Measurements from ENCODE around the gene IGSF11.

DNA sequence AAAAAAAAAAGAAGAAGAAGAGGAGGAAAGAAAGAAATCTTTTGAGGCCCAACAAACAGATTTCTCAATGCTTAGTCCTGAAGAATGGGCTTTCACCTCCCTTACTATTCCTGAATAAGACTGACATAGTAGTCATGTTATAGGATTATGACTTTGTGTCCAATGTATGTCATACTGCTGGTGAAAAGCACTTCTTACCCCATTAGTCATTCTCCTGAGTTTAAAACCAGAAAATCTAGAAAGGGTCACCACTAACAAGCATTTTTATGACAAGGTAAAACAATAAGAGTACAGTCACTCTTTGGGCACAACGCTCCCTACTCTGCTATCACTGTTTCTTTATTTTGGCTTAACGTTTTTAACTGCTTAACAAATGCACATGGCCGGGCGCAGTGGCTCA lies 88.2 kb downstream of the IGSF11 start:
- TF ChIP-seq JUN (IDR thresholded peaks at IDR 0.05; ENCODE audit: borderline replicate concordance, low read depth, low read length) (no peak), JUN (CRISPR knock-in tag; IDR thresholded peaks at IDR 0.05; ENCODE audit: borderline replicate concordance) (no peak), NR1H2 (CRISPR knock-in tag; IDR thresholded peaks at IDR 0.05) (no peak), RAD21 (CRISPR knock-in tag; conservative IDR thresholded peaks at IDR 0.05 in 1 of 2, IDR thresholded peaks at IDR 0.05 in 1 of 2) (no peak), BRF1 (IDR thresholded peaks at IDR 0.05; ENCODE audit: borderline replicate concordance, extremely low read depth, insufficient read length) (no peak)
- TF ChIP-seq, protein P1, sequence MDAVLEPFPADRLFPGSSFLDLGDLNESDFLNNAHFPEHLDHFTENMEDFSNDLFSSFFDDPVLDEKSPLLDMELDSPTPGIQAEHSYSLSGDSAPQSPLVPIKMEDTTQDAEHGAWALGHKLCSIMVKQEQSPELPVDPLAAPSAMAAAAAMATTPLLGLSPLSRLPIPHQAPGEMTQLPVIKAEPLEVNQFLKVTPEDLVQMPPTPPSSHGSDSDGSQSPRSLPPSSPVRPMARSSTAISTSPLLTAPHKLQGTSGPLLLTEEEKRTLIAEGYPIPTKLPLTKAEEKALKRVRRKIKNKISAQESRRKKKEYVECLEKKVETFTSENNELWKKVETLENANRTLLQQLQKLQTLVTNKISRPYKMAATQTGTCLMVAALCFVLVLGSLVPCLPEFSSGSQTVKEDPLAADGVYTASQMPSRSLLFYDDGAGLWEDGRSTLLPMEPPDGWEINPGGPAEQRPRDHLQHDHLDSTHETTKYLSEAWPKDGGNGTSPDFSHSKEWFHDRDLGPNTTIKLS (IDR thresholded peaks at IDR 0.05; ENCODE audit: borderline replicate concordance, low read depth) = no peak
- TF ChIP-seq, protein P2, sequence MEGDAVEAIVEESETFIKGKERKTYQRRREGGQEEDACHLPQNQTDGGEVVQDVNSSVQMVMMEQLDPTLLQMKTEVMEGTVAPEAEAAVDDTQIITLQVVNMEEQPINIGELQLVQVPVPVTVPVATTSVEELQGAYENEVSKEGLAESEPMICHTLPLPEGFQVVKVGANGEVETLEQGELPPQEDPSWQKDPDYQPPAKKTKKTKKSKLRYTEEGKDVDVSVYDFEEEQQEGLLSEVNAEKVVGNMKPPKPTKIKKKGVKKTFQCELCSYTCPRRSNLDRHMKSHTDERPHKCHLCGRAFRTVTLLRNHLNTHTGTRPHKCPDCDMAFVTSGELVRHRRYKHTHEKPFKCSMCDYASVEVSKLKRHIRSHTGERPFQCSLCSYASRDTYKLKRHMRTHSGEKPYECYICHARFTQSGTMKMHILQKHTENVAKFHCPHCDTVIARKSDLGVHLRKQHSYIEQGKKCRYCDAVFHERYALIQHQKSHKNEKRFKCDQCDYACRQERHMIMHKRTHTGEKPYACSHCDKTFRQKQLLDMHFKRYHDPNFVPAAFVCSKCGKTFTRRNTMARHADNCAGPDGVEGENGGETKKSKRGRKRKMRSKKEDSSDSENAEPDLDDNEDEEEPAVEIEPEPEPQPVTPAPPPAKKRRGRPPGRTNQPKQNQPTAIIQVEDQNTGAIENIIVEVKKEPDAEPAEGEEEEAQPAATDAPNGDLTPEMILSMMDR (IDR thresholded peaks at IDR 0.05 in 2 of 3, conservative IDR thresholded peaks at IDR 0.05 in 1 of 3; ENCODE audit: insufficient read depth in 2 of 3, low read depth in 1 of 3, low read length in 3 of 3) = no peak
